ENCODE results near the gene ZNF57. TPM values are rescaled to one million over a fixed set of nuclear protein-coding genes. Genes with fewer than 3 reads are reported as not detected.
A peak's percentile ranks its signal among the peaks of the same experiment; 100 is the strongest.

The ZNF57 gene
- total RNA-seq, result 10 to 100 TPM; 16.2 to 46.2 (median 23.4) TPM

DNA sequence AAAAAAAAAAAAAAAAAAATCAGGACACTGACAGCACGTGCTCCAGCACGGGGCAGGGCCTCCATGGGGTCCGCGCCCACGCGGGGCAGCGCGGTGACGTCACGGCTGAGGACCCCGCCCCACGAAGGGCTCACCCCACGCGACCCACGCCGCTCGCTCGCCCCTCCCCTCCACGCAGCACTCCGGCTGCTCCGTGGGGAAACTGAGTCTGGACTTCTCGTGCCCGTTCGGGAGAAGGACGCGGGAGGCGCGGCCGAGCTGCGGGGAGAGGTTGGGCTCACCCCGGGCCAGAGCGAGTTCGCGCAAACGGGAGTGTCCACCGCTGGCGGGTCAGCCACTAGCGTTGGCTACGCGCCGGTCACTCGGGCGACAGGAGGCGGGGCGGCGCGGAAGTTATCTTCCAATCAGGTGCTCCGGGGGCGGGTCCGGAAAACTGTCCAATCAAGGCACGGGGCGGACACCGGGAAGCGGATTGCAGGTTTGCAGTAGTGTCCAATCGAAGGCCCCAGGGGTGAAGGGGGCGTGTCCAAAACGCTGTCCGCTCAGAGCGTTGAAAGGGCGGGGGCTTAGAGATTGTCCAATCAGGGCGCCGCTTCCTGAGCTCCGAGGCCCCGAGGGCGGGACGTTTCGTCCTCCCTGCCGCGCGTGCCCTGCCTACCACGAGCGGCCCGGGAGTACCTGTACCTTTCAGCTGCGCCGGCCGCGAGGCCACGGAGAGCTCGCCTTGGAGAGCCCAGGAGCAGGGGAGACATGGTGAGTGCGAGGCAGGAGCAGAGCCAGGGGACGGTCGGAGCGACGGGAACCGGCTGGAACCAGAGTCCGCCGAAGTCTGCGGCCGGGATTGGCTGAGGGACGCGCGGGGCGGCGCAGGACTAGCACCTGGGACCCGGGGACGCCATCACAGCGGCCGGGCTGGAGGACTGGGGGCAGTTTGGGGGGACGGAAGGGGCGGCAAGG is at the start of gene ZNF57:
TSS of gene ZNF57 (plus strand) at position 633 of the 957 bp plus-strand sequence. CDS start at position 751, 118 bp downstream.
- Histone ChIP-seq H3K27me3 (no peaks in the 10 kb centered on the region), H3K27ac (peak within 1 kb of the TSS; percentile 86), H3K9me3 (no peaks in the 10 kb centered on the region), H3K4me1 (peaks cover 21% of the 10 kb centered on the region), H3K36me3 (no peaks in the 10 kb centered on the region), H3K4me3 (peak within 1 kb of the TSS; percentile 72)
- peak; percentile 100 for DNase-seq (ENCODE audit: low spot score in 2 of 2)
- TF ChIP-seq EP300 (IDR thresholded peaks at IDR 0.05) (no peak), POLR2AphosphoS5 (IDR thresholded peaks at IDR 0.05) (peak in 2 of 3 donors; percentile 73 to 87), POLR2A (IDR thresholded peaks at IDR 0.05) (no peak)
- TF ChIP-seq, protein P1, sequence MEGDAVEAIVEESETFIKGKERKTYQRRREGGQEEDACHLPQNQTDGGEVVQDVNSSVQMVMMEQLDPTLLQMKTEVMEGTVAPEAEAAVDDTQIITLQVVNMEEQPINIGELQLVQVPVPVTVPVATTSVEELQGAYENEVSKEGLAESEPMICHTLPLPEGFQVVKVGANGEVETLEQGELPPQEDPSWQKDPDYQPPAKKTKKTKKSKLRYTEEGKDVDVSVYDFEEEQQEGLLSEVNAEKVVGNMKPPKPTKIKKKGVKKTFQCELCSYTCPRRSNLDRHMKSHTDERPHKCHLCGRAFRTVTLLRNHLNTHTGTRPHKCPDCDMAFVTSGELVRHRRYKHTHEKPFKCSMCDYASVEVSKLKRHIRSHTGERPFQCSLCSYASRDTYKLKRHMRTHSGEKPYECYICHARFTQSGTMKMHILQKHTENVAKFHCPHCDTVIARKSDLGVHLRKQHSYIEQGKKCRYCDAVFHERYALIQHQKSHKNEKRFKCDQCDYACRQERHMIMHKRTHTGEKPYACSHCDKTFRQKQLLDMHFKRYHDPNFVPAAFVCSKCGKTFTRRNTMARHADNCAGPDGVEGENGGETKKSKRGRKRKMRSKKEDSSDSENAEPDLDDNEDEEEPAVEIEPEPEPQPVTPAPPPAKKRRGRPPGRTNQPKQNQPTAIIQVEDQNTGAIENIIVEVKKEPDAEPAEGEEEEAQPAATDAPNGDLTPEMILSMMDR (IDR thresholded peaks at IDR 0.05), result no peak
- under 1% methylated on average over 61 of the region's 100 CpGs for WGBS

DNA sequence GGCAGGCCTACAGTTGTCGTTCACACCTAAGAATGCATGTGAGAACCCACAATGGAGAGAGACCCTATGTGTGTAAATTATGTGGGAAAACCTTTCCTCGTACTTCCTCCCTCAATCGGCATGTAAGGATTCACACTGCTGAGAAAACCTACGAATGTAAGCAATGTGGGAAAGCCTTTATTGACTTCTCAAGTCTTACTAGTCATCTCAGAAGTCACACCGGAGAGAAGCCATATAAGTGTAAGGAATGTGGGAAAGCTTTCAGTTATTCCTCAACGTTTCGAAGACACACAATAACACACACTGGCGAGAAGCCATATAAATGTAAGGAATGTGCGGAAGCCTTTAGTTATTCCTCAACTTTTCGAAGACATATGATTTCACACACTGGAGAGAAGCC is 48.1 kb upstream of the ZNF57 start:
- Histone ChIP-seq H3K4me3 (no peak overlapping the region), H3K4me1 (no peaks in the 10 kb centered on the region), H3K27ac (no peak overlapping the region), H3K27me3 (no peaks in the 10 kb centered on the region), H3K9me3 (peaks cover 36% of the 10 kb centered on the region), H3K36me3 (peaks cover 48% of the 10 kb centered on the region)
- 96% methylated on average over 10 of the region's 10 CpGs for WGBS
- no peak for TF ChIP-seq EP300 (IDR thresholded peaks at IDR 0.05)
- no peak for TF ChIP-seq POLR2AphosphoS5 (IDR thresholded peaks at IDR 0.05)
- TF ChIP-seq POLR2A (IDR thresholded peaks at IDR 0.05), result no peak
- TF ChIP-seq, protein P1 (IDR thresholded peaks at IDR 0.05), result no peak
- DNase-seq (ENCODE audit: low spot score in 2 of 2), result no peak

DNA sequence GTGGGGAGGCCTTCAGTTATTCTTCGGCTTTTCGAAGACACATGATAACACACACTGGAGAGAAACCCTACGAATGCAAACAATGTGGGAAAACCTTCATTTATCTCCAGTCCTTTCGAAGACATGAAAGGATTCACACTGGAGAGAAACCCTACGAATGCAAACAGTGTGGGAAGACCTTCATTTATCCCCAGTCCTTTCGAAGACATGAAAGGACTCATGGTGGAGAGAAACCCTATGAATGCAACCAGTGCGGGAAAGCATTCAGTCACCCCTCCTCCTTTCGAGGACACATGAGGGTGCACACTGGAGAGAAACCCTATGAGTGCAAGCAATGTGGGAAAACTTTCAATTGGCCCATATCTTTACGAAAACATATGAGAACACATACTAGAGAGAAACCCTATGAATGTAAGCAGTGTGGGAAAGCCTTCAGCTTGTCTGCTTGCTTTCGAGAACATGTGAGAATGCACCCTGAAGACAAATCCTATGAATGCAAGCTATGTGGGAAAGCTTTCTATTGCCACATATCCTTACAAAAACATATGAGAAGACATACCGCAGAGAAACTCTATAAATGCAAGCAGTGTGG is 47.6 kb upstream of the ZNF57 start:
- no peaks in the 10 kb centered on the region for H3K27me3 ChIP-seq
- TF ChIP-seq POLR2A (IDR thresholded peaks at IDR 0.05) (no peak), POLR2AphosphoS5 (IDR thresholded peaks at IDR 0.05) (no peak), EP300 (IDR thresholded peaks at IDR 0.05) (no peak)
- TF ChIP-seq, protein P1 (IDR thresholded peaks at IDR 0.05), result no peak
- no peak overlapping the region for H3K4me3 ChIP-seq
- no peaks in the 10 kb centered on the region for H3K4me1 ChIP-seq
- H3K27ac ChIP-seq, result no peak overlapping the region
- H3K36me3 ChIP-seq, result peaks cover 48% of the 10 kb centered on the region
- H3K9me3 ChIP-seq, result peaks cover 41% of the 10 kb centered on the region
- no peak for DNase-seq (ENCODE audit: low spot score in 2 of 2)
- WGBS, result 96% methylated on average over 11 of the region's 11 CpGs

DNA sequence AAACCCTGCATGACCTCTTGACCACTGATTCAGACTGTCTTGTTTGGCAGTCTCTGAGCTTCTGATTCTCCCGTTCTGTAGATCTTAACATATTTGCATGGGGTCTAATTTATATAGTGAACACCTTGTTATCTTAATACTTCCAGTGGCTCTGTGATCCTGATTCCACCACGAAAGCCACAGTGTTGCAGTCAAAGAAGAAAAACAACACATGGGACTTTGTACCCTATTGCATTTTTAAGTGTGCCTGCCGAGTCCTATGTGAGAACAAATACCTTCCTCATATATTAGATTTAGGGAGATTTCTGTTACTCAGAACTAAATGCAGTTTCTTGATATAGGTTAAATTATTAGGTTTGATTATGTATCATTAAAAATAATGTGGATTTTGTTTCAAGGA is 45.9 kb upstream of the ZNF57 start:
- Histone ChIP-seq H3K27ac (no peak overlapping the region), H3K4me3 (no peak overlapping the region), H3K27me3 (no peaks in the 10 kb centered on the region), H3K4me1 (no peaks in the 10 kb centered on the region), H3K9me3 (peaks cover 52% of the 10 kb centered on the region), H3K36me3 (peaks cover 48% of the 10 kb centered on the region)
- DNase-seq (ENCODE audit: low spot score in 2 of 2), result no peak
- no peak for TF ChIP-seq POLR2A (IDR thresholded peaks at IDR 0.05)
- TF ChIP-seq, protein P1 (IDR thresholded peaks at IDR 0.05), result no peak
- no peak for TF ChIP-seq EP300 (IDR thresholded peaks at IDR 0.05)
- TF ChIP-seq POLR2AphosphoS5 (IDR thresholded peaks at IDR 0.05), result no peak
- 94% methylated on average over 3 of the region's 3 CpGs for WGBS
